T-helper 1 cell (primary cell): ENCODE measurements around the gene GAB2.

Source experiments
- DNase-seq, 5 donors: peaks; one replicate each; pipeline ENCODE4 v3.0.0-alpha.2; 2012 to 2020

GAB2 gene

GRCh38 chr11:78339945-78340344, 77.7 kb downstream of the GAB2 start:
- DNase-seq = peak in 1 of 5 donors; percentile 74

GRCh38 chr11:78339483-78339882, 78.1 kb downstream of the GAB2 start:
- DNase-seq = peak in 1 of 5 donors; percentile 62

DNA sequence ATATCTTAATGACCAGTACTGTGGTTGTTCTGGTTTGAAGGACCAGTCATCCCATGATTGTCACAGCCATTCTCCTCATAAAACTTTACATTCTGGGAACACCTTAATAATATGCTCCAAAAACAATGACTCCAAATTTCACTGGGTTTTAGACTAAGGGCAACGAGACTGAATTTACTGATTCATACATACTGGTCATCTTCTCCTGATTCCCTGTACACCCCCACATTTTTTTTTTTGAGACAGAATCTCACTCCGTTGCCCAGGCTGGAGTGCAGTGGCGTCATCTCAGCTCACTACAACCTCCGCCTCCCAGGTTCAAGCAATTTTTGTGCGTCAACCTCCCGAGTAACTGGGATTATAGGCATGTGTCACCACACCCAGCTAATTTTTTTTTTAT, 78.9 kb downstream of the GAB2 start:
- DNase-seq = no peak

GRCh38 chr11:78338138-78338537, 79.5 kb downstream of the GAB2 start:
- no peak for DNase-seq

- DNase-seq = no peak
These were observed 80.1 kb downstream of the GAB2 start for GRCh38 chr11:78337554-78337924.

DNA sequence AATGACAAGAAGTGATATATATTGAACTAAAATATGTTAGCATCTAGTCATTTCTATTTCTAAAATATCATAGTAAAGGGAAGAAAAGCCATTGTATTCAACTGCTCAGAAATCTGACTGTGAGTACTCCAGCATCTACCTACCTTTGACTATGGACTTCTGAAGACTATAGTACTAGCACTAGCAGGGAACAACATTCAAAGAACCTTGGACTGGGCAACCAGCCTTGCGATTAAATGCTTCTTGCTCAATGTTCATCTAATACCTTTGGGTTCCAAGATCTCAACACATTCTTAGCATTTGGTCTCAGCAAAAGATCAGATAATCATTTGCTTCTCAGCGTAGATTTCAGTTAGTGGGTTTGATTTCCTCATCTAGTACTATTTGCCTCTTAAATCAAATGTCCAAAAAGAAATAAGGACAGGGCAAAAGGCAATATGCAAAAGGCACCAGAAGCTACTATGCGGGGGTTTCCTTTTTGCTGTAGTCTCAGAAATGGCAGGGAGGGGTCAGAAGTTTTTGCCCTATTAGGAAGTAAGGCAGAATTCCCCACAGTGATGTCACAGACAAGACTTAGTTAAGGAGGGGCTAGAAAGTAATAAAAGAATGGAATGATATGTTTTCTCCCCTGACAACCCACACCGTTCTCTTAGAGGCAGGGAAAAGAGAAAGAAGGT, 80.6 kb downstream of the GAB2 start:
- DNase-seq = no peak

DNA sequence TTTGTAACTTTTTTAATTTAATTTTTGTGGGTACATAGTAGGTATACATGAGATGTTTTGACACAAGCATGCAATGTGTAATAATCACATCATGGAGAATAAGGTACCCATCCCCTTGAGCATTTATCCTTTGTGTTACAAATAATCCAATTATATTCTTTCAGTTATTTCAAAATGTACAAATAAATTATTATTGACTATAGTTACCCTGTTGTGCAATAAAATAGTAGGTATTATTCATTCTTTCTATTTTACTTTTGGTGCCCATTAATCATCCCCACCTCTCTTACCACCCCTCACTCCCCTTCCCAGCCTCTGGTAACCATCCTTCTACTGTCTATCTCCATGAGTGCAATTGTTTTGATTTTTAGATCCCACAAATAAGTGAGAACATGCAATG, 83.5 kb downstream of the GAB2 start:
- no peak for DNase-seq

GRCh38 chr11:78332872-78333271, 84.7 kb downstream of the GAB2 start:
- DNase-seq = no peak

GRCh38 chr11:78332174-78332866, 85.3 kb downstream of the GAB2 start:
- DNase-seq = no peak

DNA sequence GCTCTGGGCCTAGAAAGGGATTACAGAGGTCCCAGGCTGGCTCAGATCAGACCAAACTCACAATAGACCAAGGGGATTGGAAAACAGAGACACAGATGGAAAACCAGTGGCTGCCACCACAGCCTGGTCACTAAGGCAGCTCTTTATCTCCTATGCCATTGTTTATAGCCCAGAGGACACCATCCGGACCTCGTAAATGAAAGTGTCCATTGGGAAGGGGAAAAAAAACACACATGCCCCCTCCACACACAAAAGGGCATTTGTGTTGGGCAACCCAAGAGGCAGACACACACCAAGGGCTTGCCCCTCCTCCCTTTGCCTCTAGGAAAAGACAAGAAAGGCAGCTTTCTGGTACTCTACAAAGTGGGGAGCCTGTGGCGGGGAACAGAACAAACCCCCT, 85.9 kb downstream of the GAB2 start:
- DNase-seq = no peak

DNA sequence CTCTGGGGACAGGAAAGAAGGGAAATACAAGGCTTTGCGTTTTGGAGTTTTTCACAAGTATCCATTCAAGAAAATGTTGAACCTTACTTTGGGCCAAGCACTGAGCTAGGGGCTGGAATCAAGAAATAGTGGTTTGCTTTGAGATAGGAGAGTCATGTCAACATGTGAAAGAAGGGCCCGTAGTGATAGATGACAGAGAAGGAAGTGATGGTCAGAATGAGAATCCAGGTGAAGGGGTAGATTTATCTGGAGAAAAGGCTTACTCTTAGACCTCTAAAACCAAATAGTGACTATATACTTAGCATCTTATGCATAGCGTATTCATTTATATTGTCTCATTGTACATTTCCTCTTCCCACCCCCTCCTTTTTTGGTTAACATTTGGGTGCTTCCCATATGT, 87.3 kb downstream of the GAB2 start:
- no peak for DNase-seq

GRCh38 chr11:78327945-78328344, 89.7 kb downstream of the GAB2 start:
- no peak for DNase-seq

DNA sequence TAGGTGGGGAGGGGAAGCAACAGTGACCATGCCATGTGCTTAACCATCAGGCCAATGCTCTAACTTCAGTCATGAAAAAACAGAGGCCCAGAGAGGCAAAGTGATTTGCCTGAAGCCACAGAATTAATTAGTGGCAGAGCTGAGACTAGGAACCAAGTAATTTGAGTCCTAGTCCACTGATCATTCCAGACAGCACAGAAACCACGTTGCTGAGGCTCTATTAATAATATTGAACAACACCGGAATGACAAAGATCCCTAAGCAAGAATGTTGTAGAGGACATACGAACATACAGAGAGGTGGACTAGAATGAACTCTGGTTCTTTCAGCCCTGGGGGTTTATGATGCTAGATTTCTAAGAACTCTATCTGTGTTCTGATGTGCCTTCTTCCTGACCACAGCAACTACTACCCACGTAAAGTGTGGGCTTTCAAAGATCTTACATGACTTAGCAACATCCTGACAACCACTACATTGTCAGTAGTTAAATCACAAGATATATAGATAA, 92.3 kb downstream of the GAB2 start:
- peak in 1 of 5 donors; percentile 88 for DNase-seq

GRCh38 chr11:78323363-78323762, 94.3 kb downstream of the GAB2 start:
- DNase-seq = no peak

DNA sequence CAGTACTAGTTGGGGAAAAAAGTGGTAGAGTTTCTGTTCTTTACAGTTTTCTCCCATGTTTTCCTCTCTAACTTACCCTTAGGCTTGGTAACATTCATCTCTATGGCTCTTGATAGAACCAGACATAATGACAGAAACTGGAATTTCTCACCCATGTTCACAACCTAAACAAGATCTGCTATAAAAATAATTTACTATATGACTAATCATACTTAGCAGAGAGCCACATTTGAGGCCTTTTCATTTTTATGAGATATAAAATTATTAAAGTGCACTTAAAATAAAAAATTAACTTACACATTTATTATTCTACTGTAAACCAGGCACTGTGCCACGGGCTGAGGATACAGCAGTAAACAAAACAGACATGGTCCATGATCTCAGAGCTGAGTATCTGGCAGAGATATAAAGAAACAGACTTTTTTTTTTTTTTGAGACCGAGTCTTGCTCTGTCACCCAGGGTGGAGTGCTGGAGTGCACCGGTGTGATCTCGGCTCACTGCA, 98.1 kb downstream of the GAB2 start:
- no peak for DNase-seq

DNA sequence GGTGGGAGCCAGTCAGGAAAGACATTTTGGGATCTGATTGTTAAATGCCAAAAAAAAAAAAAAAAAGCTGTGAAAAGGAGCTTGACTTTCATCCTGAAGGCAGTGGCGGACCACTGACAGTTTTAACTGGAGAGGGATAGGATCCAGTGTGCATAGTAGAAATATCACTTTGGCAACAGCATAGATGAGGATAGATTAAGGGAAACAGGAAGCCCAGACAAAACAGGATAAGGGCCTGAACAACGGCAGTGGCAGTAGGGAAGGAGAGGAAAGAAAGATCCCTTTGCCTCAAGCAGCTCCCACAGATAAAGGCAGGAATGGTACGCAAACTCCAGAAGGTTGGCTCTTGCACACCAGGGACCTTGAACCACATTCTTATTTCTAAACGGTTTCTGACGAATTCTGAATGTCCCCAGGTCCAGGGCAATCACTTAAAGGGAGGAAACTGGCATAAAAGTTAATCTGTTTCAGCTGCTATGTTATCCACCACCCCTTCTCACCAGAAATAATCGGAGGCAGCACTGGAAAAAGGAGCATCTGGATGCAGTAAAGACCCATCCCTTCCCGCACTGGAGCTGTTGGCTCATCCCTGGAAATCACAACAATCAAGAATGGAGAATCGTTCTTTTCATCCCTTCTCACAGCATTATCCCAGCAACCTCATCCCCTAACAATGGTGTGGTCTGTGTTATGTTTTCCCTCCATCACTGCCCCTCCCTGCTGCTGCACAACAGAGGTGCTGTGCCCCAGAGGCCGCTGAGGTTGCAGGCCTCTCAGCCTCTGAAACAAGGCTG, 99.1 kb downstream of the GAB2 start:
- no peak for DNase-seq

- DNase-seq = no peak
These were observed 101.9 kb downstream of the GAB2 start for GRCh38 chr11:78315724-78316123.

DNA sequence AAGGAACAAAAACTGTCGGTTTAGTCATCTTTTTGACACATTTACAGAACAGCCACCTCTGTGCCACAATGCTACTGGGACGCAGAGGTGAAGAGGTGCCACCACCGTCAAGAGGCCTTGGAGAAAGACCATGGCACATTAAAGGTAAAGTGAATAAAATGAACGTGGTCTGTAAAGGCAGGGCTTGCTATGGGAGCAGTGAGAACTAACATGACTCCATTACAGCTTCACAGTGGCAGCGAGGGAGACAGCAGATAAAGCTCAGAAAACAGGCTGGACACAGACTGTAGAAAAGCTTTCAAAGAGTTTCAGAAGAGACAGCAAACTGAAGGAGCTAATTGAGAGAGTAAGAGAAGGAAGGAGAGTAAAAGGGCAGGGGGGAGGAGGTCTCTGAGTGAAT, 102.9 kb downstream of the GAB2 start:
- no peak for DNase-seq

DNA sequence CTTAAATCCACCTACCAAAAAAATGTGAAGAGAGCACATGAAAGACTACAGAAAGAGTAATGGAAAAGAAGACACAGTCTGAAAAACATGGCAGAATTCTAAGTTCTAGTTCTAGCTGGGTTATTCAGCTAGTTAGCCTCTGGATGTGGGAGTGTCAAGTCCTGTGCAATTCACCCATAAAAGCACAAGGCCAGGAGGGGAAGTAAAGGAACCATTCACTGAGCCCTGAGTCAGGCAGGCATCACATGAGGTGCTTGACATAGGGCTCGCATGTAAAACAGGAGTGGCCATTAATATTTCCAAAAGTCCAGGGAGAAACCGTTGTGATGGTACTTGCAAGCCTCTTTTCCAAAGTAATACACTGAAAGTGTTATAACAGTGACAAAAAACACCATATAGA, 103.7 kb downstream of the GAB2 start:
- no peak for DNase-seq

GRCh38 chr11:78313181-78313795, 104.3 kb downstream of the GAB2 start:
- DNase-seq = no peak

- no peak for DNase-seq
These were observed 104.9 kb downstream of the GAB2 start for GRCh38 chr11:78312712-78313111.

GRCh38 chr11:78311702-78312371, 105.8 kb downstream of the GAB2 start:
- DNase-seq = peak in 1 of 5 donors; percentile 37
